Panc1 (cell line): ENCODE measurements around the gene CNGB1. TPM values are rescaled to one million over a fixed set of nuclear protein-coding genes. Genes with fewer than 3 reads are reported as not detected.

Experiments used
- ATAC-seq: fragments of 200-7000 bp; cut with Tn5 transposase; 2 replicates; pipeline ENCODE4 v1.9.1; 2020; ENCODE audit warnings: mild to moderate bottlenecking, moderate library complexity
- BruUV-seq: library from RNA; stranded (reverse); fragments of 400-500 nt; replicated peaks from 2 replicates; lab custom pipeline; 2021; lab: Mats Ljungman, UMichigan
- CTCF ChIA-PET: fragments of 300-600 bp; sonication (Branson Sonifier 250); formaldehyde crosslinking; loops from one replicate; lab custom pipeline; 2022; ENCODE audit warnings: antibody characterized with exemption; lab: Charles Lee
- POLR2A ChIA-PET: fragments of 300-600 bp; sonication (Branson Sonifier 250); formaldehyde crosslinking; loops from one replicate; lab custom pipeline; 2022; ENCODE audit warnings: antibody characterized with exemption; lab: Charles Lee
- DNase-seq: peaks from one replicate; pipeline ENCODE4 v3.0.0-alpha.2; 2010; ENCODE audit warnings: low read depth, low spot score
- H3K27ac ChIP-seq: 2 replicates; pipeline ENCODE4 v1.5.1; 2011; ENCODE audit warnings: mild to moderate bottlenecking, low read length, inconsistent platforms
- H3K27me3 ChIP-seq: fragments of 200-500 bp; sonication (Bioruptor generic); 2 replicates; pipeline ENCODE4 v1.6.0; 2014; ENCODE audit warnings: low read length, inconsistent platforms; ENCODE audit not compliant: control insufficient read depth, insufficient read depth
- H3K36me3 ChIP-seq: fragments of 200-500 bp; sonication (Bioruptor generic); 2 replicates; pipeline ENCODE4 v1.5.1; 2014; ENCODE audit warnings: inconsistent platforms, mild to moderate bottlenecking, low read length, moderate library complexity; ENCODE audit not compliant: control insufficient read depth, insufficient read depth
- H3K4me1 ChIP-seq: 2 replicates; pipeline ENCODE4 v1.5.1; 2011; ENCODE audit warnings: inconsistent platforms, mild to moderate bottlenecking, low read length, moderate library complexity; ENCODE audit not compliant: control insufficient read depth, insufficient read depth
- H3K4me3 ChIP-seq, 2 experiments: 2 replicates each; pipeline ENCODE4 v1.5.1; 2011 to 2012; ENCODE audit warnings: low read depth in 2 of 2, low read length in 2 of 2, mild to moderate bottlenecking in 2 of 2, inconsistent platforms in 1 of 2, moderate library complexity in 1 of 2
- H3K9me3 ChIP-seq: fragments of 200-500 bp; sonication (Bioruptor generic); 2 replicates; pipeline ENCODE4 v1.5.1; 2014; ENCODE audit warnings: low read depth, mild to moderate bottlenecking, inconsistent platforms, low read length, moderate library complexity; ENCODE audit not compliant: control insufficient read depth, insufficient read depth
- POLR2AphosphoS5 ChIP-seq: IDR thresholded peaks from 2 replicates; pipeline ENCODE4 v1.6.1; 2012; ENCODE audit warnings: mild to moderate bottlenecking, low read depth, low read length, moderate library complexity
- SIN3A ChIP-seq: IDR thresholded peaks from 2 replicates; pipeline ENCODE4 v1.6.1; 2012; ENCODE audit warnings: low read depth, mild to moderate bottlenecking, low read length, moderate library complexity, borderline replicate concordance; ENCODE audit not compliant: insufficient read depth
- TCF7L2 ChIP-seq: IDR thresholded peaks from 2 replicates; pipeline ENCODE4 v1.6.1; 2011; ENCODE audit warnings: mild to moderate bottlenecking, low read depth, low read length, inconsistent platforms
- in situ Hi-C: cut with HindIII; loops from 2 replicates; pipeline ENCODE4 v1.10.0; 2016; ENCODE audit warnings: low sequenced_read_pairs, low pct_unique_long_range_greater_than_20kb
- intact Hi-C: fragments of 100-400 bp; cut with micrococcal nuclease; formaldehyde crosslinking; loops from one replicate; pipeline ENCODE4 v1.10.0; 2022; ENCODE audit not compliant: unreplicated experiment
- total RNA-seq: library from RNA; stranded (reverse); gene quantifications from one replicate; pipeline ENCODE4 v1.2.1, GENCODE V29; 2021; ENCODE audit not compliant: unreplicated experiment
- TF ChIP-seq, protein P1 (sequence below), 2 experiments: IDR thresholded peaks; 2 replicates each; pipeline ENCODE4 v1.6.1; 2011 to 2012; ENCODE audit warnings: low read depth in 2 of 2, control low read depth in 1 of 2, low read length in 1 of 2, mild to moderate bottlenecking in 1 of 2, moderate library complexity in 1 of 2; ENCODE audit not compliant: insufficient read depth in 1 of 2
- TF ChIP-seq, protein P2 (sequence below): fragments of 450-650 bp; IDR thresholded peaks from 2 replicates; pipeline ENCODE4 v1.5.1; 2017; ENCODE audit warnings: mild to moderate bottlenecking

The CNGB1 gene
- total RNA-seq, 1 experiment from 2014 or later, result not detected

DNA sequence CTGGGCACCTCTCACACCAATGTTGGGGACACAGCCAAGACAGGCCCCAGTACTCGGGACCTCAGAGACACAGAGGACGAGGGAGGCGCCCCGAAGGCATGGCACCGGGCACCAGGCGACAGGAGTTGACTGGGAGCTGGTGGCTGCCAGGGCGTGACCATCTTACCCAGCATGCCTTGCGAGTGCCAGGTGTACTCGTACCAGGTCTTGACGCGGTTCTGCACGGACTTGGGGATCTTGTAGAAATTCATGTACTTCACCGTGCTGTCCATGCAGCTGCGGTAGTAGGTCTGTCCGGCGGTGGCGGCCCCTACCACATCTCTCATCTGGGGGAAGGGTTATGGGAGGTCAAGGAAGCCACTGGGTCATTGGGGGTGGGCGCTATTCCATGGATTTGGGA, 67.3 kb downstream of the CNGB1 start:
- no peak for ATAC-seq
- intact Hi-C loops, result no loop called here
- BruUV-seq, result no TSS peak
- Histone ChIP-seq H3K4me3 (no peak overlapping the region), H3K27me3 (no peaks in the 10 kb centered on the region), H3K36me3 (no peaks in the 10 kb centered on the region), H3K9me3 (no peaks in the 10 kb centered on the region), H3K4me1 (no peaks in the 10 kb centered on the region), H3K27ac (no peak overlapping the region)
- POLR2A ChIA-PET, result no interaction called here
- in situ Hi-C loops, result no loop called here
- TF ChIP-seq TCF7L2 (no peak), SIN3A (no peak), POLR2AphosphoS5 (no peak)
- TF ChIP-seq, protein P1, sequence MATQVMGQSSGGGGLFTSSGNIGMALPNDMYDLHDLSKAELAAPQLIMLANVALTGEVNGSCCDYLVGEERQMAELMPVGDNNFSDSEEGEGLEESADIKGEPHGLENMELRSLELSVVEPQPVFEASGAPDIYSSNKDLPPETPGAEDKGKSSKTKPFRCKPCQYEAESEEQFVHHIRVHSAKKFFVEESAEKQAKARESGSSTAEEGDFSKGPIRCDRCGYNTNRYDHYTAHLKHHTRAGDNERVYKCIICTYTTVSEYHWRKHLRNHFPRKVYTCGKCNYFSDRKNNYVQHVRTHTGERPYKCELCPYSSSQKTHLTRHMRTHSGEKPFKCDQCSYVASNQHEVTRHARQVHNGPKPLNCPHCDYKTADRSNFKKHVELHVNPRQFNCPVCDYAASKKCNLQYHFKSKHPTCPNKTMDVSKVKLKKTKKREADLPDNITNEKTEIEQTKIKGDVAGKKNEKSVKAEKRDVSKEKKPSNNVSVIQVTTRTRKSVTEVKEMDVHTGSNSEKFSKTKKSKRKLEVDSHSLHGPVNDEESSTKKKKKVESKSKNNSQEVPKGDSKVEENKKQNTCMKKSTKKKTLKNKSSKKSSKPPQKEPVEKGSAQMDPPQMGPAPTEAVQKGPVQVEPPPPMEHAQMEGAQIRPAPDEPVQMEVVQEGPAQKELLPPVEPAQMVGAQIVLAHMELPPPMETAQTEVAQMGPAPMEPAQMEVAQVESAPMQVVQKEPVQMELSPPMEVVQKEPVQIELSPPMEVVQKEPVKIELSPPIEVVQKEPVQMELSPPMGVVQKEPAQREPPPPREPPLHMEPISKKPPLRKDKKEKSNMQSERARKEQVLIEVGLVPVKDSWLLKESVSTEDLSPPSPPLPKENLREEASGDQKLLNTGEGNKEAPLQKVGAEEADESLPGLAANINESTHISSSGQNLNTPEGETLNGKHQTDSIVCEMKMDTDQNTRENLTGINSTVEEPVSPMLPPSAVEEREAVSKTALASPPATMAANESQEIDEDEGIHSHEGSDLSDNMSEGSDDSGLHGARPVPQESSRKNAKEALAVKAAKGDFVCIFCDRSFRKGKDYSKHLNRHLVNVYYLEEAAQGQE (IDR thresholded peaks at IDR 0.05; ENCODE audit: insufficient read depth in 1 of 2, low read depth in 2 of 2, low read length in 1 of 2), result no peak
- TF ChIP-seq, protein P2, sequence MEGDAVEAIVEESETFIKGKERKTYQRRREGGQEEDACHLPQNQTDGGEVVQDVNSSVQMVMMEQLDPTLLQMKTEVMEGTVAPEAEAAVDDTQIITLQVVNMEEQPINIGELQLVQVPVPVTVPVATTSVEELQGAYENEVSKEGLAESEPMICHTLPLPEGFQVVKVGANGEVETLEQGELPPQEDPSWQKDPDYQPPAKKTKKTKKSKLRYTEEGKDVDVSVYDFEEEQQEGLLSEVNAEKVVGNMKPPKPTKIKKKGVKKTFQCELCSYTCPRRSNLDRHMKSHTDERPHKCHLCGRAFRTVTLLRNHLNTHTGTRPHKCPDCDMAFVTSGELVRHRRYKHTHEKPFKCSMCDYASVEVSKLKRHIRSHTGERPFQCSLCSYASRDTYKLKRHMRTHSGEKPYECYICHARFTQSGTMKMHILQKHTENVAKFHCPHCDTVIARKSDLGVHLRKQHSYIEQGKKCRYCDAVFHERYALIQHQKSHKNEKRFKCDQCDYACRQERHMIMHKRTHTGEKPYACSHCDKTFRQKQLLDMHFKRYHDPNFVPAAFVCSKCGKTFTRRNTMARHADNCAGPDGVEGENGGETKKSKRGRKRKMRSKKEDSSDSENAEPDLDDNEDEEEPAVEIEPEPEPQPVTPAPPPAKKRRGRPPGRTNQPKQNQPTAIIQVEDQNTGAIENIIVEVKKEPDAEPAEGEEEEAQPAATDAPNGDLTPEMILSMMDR, result no peak
- CTCF ChIA-PET, result no interaction called here
- no peak for DNase-seq

DNA sequence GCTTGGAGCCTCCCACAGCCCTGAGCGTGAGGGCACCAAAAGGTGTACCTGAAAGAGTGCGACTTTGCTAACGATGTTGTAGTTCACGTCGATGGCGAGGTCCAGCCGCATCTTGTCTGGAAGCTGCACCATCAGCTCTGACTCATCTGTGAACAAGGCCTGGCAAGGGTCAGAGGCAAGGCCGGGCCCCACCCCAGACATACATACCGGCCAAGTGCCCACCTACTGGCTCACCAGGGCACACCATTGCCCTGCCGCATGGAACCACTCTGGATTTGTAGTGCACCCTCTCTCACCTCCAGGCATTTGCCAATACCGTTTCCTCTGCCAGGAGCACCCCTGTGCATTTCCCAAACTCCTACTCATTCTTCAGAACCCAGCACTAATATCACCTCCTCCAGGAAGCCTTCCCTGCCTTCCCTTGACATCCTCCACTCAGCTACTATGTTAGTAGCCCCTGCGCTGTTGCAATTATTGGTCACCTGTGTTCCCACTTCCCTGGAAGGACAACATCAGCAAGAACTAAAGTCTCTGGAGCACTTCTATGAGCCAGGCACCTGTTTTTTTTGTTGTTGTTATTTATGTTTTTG, 69.4 kb downstream of the CNGB1 start:
- no peak overlapping the region for H3K4me3 ChIP-seq
- BruUV-seq, result no TSS peak
- in situ Hi-C loops, result no loop called here
- intact Hi-C loops, result no loop called here
- POLR2A ChIA-PET, result no interaction called here
- H3K27me3 ChIP-seq, result no peaks in the 10 kb centered on the region
- CTCF ChIA-PET, result no interaction called here
- no peak for TF ChIP-seq TCF7L2
- TF ChIP-seq, protein P1 (IDR thresholded peaks at IDR 0.05; ENCODE audit: insufficient read depth in 1 of 2, low read depth in 2 of 2, low read length in 1 of 2), result no peak
- TF ChIP-seq SIN3A, result no peak
- no peak for TF ChIP-seq POLR2AphosphoS5
- TF ChIP-seq, protein P2, result no peak
- ATAC-seq, result no peak
- H3K9me3 ChIP-seq, result no peaks in the 10 kb centered on the region
- no peak overlapping the region for H3K27ac ChIP-seq
- DNase-seq, result no peak
- no peaks in the 10 kb centered on the region for H3K4me1 ChIP-seq
- H3K36me3 ChIP-seq, result no peaks in the 10 kb centered on the region
